HCT116 (cell line): ENCODE data around the gene PGLYRP3.

Experiments used
- EZH2 ChIP-seq: fragments of 200-600 bp; sonication (generic); IDR thresholded peaks from 2 replicates; pipeline ENCODE4 v1.6.1; 2017; ENCODE audit warnings: antibody characterized with exemption, mixed run types
- FOSL1 ChIP-seq: IDR thresholded peaks from 2 replicates; pipeline ENCODE4 v1.6.1; 2012; ENCODE audit warnings: low read depth
- JUND ChIP-seq: IDR thresholded peaks from 2 replicates; pipeline ENCODE4 v1.6.1; 2012
- MAX ChIP-seq: IDR thresholded peaks from 2 replicates; pipeline ENCODE4 v1.6.1; 2012
- SIN3A ChIP-seq: IDR thresholded peaks from 2 replicates; pipeline ENCODE4 v1.6.1; 2012; ENCODE audit warnings: low read depth
- TCF7L2 ChIP-seq: IDR thresholded peaks from 2 replicates; pipeline ENCODE4 v1.7.0; 2011; ENCODE audit warnings: borderline replicate concordance, inconsistent platforms; ENCODE audit not compliant: insufficient read depth, insufficient read length; ENCODE audit errors: extremely low read depth
- TF ChIP-seq, protein P1 (sequence below): IDR thresholded peaks from 2 replicates; pipeline ENCODE4 v1.6.1; 2012; ENCODE audit warnings: low read depth

DNA sequence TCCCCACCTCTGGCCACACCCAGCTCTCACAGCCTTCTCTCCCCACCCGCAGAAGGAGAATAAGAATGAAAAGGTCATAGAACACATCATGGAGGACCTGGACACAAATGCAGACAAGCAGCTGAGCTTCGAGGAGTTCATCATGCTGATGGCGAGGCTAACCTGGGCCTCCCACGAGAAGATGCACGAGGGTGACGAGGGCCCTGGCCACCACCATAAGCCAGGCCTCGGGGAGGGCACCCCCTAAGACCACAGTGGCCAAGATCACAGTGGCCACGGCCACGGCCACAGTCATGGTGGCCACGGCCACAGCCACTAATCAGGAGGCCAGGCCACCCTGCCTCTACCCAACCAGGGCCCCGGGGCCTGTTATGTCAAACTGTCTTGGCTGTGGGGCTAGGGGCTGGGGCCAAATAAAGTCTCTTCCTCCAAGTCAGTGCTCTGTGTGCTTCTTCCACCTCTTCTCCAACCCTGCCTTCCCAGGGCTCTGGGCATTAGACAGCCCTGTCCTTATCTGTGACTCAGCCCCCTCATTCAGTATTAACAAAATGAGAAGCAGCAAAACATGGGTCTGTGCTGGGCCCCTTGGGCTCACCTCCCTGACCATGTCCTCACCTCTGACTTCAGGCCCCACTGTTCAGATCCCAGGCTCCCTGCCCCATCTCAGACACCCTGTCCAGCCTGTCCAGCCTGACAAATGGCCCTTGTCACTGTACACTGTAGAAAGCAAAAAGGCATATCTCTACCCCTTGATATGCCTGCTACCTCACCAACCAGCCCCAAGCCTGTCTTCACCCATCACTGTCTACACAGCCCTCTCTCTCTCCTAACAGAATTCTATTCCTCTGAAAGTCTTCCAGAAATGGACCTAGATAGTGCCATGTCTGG lies 48.1 kb upstream of the PGLYRP3 start:
- no peak for TF ChIP-seq TCF7L2
- TF ChIP-seq, protein P1, sequence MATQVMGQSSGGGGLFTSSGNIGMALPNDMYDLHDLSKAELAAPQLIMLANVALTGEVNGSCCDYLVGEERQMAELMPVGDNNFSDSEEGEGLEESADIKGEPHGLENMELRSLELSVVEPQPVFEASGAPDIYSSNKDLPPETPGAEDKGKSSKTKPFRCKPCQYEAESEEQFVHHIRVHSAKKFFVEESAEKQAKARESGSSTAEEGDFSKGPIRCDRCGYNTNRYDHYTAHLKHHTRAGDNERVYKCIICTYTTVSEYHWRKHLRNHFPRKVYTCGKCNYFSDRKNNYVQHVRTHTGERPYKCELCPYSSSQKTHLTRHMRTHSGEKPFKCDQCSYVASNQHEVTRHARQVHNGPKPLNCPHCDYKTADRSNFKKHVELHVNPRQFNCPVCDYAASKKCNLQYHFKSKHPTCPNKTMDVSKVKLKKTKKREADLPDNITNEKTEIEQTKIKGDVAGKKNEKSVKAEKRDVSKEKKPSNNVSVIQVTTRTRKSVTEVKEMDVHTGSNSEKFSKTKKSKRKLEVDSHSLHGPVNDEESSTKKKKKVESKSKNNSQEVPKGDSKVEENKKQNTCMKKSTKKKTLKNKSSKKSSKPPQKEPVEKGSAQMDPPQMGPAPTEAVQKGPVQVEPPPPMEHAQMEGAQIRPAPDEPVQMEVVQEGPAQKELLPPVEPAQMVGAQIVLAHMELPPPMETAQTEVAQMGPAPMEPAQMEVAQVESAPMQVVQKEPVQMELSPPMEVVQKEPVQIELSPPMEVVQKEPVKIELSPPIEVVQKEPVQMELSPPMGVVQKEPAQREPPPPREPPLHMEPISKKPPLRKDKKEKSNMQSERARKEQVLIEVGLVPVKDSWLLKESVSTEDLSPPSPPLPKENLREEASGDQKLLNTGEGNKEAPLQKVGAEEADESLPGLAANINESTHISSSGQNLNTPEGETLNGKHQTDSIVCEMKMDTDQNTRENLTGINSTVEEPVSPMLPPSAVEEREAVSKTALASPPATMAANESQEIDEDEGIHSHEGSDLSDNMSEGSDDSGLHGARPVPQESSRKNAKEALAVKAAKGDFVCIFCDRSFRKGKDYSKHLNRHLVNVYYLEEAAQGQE: no peak
- TF ChIP-seq EZH2: no peak
- TF ChIP-seq SIN3A: no peak
- no peak for TF ChIP-seq JUND
- TF ChIP-seq FOSL1: no peak
- no peak for TF ChIP-seq MAX
